ENCODE data around the gene CYP27B1.

The CYP27B1 gene

DNA sequence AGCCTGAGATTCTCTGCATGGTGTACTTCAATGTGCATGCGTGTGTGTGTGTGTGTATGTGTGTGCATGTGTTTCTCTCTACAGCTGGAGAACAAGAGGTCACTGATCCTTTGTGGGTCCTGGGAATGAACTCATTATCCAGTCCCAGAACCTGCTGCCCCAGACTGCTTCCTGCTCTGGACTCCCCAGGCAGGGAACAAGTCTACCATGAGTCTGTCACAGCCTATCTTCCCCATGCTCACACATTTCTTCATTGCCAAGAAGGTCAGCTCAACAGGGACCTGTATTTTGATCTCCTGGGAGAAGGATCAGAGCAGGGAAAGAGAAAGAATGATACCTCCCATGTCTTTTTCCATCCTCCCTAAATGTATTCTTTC lies 25.5 kb downstream of the CYP27B1 start:
- Histone ChIP-seq H3K27ac (ENCODE audit: low read depth, low read length) (peak overlapping the region; percentile 49), H3K4me2 (ENCODE audit: low read depth, low read length, poor library complexity, severe bottlenecking) (peak overlapping the region; percentile 91), H3K9ac (ENCODE audit: low read length) (peak overlapping the region; percentile 68), H3K9me3 (ENCODE audit: insufficient read depth, low read length) (no peaks in the 10 kb centered on the region), H3K79me2 (ENCODE audit: insufficient read depth, low read length) (peaks cover 12% of the 10 kb centered on the region), H3K4me3 (ENCODE audit: insufficient read depth, low read length, poor library complexity, severe bottlenecking) (peak overlapping the region; percentile 68), H4K20me1 (ENCODE audit: low read depth, low read length) (no peaks in the 10 kb centered on the region), H3K9me2 (replicated peaks; ENCODE audit: insufficient read depth, low read length) (no peaks in the 10 kb centered on the region), H3K27me3 (ENCODE audit: low read length) (no peaks in the 10 kb centered on the region), H2AFZ (ENCODE audit: low read depth, low read length, severe bottlenecking) (no peak overlapping the region), H3F3A (ENCODE audit: insufficient read depth) (peaks cover 15% of the 10 kb centered on the region), H3K36me3 (ENCODE audit: low read length) (no peaks in the 10 kb centered on the region)
- TF ChIP-seq, protein P1, sequence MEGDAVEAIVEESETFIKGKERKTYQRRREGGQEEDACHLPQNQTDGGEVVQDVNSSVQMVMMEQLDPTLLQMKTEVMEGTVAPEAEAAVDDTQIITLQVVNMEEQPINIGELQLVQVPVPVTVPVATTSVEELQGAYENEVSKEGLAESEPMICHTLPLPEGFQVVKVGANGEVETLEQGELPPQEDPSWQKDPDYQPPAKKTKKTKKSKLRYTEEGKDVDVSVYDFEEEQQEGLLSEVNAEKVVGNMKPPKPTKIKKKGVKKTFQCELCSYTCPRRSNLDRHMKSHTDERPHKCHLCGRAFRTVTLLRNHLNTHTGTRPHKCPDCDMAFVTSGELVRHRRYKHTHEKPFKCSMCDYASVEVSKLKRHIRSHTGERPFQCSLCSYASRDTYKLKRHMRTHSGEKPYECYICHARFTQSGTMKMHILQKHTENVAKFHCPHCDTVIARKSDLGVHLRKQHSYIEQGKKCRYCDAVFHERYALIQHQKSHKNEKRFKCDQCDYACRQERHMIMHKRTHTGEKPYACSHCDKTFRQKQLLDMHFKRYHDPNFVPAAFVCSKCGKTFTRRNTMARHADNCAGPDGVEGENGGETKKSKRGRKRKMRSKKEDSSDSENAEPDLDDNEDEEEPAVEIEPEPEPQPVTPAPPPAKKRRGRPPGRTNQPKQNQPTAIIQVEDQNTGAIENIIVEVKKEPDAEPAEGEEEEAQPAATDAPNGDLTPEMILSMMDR (IDR thresholded peaks at IDR 0.05; ENCODE audit: insufficient read depth, low read length, poor library complexity, severe bottlenecking): no peak
- no peak for TF ChIP-seq EZH2phosphoT487 (conservative IDR thresholded peaks at IDR 0.05; ENCODE audit: low read length)

DNA sequence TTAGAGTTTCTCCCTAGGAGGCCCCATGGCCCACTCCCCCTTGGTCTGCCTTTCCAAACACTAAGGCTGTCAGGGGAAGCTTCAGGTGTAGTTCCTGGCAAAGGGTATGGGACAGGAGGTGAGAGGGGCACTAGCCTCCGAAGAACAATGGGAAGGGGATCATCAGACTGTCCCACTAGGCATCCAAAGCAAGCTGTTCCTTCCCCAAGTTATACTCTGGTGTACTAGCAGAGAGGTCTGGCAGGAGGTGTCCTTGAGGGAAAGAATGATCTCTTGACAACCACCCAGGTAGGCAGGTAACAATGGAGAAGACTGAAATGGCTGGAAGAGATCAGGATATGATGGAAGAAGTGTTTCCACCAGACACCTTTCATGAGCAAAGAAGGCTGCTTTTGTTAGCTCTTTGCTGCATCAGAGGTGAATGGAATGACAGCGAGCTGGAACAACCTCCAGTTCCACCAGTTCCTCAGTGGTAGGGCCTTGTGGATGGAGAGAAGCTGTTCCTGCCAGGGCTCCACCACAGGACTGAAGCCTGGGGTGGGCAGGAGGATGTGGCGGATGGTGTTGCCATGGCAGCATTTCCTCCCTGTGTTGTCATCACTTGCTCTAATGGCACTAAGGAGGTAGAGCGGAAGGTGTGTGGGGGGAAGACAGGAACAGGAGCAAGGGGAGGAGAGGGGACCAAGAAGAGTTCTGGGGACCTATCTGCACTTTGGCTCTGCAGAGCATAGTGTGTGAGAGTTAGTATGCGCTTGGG lies 26.0 kb downstream of the CYP27B1 start:
- peak overlapping the region; percentile 91 for H3K4me2 ChIP-seq (ENCODE audit: low read depth, low read length, poor library complexity, severe bottlenecking)
- H3F3A ChIP-seq (ENCODE audit: insufficient read depth): peaks cover 10% of the 10 kb centered on the region; the same call in 1 of the 2 replicates
- TF ChIP-seq, protein P1 (IDR thresholded peaks at IDR 0.05; ENCODE audit: insufficient read depth, low read length, poor library complexity, severe bottlenecking): no peak
- TF ChIP-seq EZH2phosphoT487 (conservative IDR thresholded peaks at IDR 0.05; ENCODE audit: low read length): no peak
- no peak overlapping the region for H2AFZ ChIP-seq (ENCODE audit: low read depth, low read length, severe bottlenecking)
- no peaks in the 10 kb centered on the region for H3K27me3 ChIP-seq (ENCODE audit: low read length)
- peak overlapping the region; percentile 68 for H3K9ac ChIP-seq (ENCODE audit: low read length)
- no peaks in the 10 kb centered on the region for H3K9me2 ChIP-seq (replicated peaks; ENCODE audit: insufficient read depth, low read length)
- no peaks in the 10 kb centered on the region for H4K20me1 ChIP-seq (ENCODE audit: low read depth, low read length)
- H3K4me3 ChIP-seq (ENCODE audit: insufficient read depth, low read length, poor library complexity, severe bottlenecking): peak overlapping the region; percentile 68
- H3K27ac ChIP-seq (ENCODE audit: low read depth, low read length): no peak overlapping the region
- H3K9me3 ChIP-seq (ENCODE audit: insufficient read depth, low read length): no peaks in the 10 kb centered on the region
- peaks cover 12% of the 10 kb centered on the region for H3K79me2 ChIP-seq (ENCODE audit: insufficient read depth, low read length)
- no peaks in the 10 kb centered on the region for H3K36me3 ChIP-seq (ENCODE audit: low read length)

- Histone ChIP-seq H3K27ac (ENCODE audit: low read depth, low read length) (no peak overlapping the region), H2AFZ (ENCODE audit: low read depth, low read length, severe bottlenecking) (no peak overlapping the region), H3F3A (ENCODE audit: insufficient read depth) (peaks cover 5% of the 10 kb centered on the region; the same call in 1 of the 2 replicates), H3K27me3 (ENCODE audit: low read length) (no peaks in the 10 kb centered on the region), H3K9me2 (replicated peaks; ENCODE audit: insufficient read depth, low read length) (no peaks in the 10 kb centered on the region), H3K9me3 (ENCODE audit: insufficient read depth, low read length) (no peaks in the 10 kb centered on the region), H3K4me3 (ENCODE audit: insufficient read depth, low read length, poor library complexity, severe bottlenecking) (no peak overlapping the region), H4K20me1 (ENCODE audit: low read depth, low read length) (no peaks in the 10 kb centered on the region), H3K4me2 (ENCODE audit: low read depth, low read length, poor library complexity, severe bottlenecking) (peak overlapping the region; percentile 91), H3K9ac (ENCODE audit: low read length) (no peak overlapping the region), H3K79me2 (ENCODE audit: insufficient read depth, low read length) (peaks cover 12% of the 10 kb centered on the region), H3K36me3 (ENCODE audit: low read length) (no peaks in the 10 kb centered on the region)
- TF ChIP-seq, protein P1 (IDR thresholded peaks at IDR 0.05; ENCODE audit: insufficient read depth, low read length, poor library complexity, severe bottlenecking): no peak
- no peak for TF ChIP-seq EZH2phosphoT487 (conservative IDR thresholded peaks at IDR 0.05; ENCODE audit: low read length)
Observed at GRCh38 chr12:57739914-57740538, 26.9 kb downstream of the CYP27B1 start.

Data from SU-DHL-6 (cell line).